Subcutaneous adipose tissue (tissue), 4 donors: ENCODE data around the gene ACADL. TPM values are rescaled to one million over a fixed set of nuclear protein-coding genes. Genes with fewer than 3 reads are reported as not detected.

Experiments used
- total RNA-seq, 4 donors: library from RNA; depleted of rRNA; stranded (reverse); fragments of >200 nt; gene quantifications; one replicate each; pipeline ENCODE4 v1.1.0, GENCODE V29; 2016
- TF ChIP-seq, protein P1 (sequence below): fragments of 450-650 bp; IDR thresholded peaks from one replicate; pipeline ENCODE4 v1.5.1; 2016; ENCODE audit warnings: low read depth, mild to moderate bottlenecking, control low read depth, antibody characterized with exemption, moderate library complexity

ACADL gene
- total RNA-seq, 4 donors from 2014 or later = 15.3 to 41.8 (median 21.7) TPM

DNA sequence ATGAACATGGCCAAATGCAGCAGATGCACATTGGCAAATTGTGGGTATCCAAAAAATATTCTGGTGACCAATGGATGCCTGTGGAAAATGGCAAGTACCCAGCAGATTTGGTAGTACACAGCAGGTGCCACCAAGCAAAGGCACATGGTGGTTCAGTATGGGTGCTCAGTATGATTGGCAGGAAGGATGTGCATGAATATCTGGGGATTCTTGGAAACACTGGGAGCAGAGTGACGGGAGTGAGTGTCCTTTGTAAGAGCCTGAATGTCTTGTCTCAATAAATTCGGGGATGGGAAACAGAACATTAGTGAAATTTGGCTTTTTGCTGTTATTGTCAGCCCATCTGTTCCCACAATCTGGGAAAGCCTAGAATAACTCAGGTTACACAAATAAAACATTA, 36.8 kb upstream of the ACADL start:
- TF ChIP-seq, protein P1, sequence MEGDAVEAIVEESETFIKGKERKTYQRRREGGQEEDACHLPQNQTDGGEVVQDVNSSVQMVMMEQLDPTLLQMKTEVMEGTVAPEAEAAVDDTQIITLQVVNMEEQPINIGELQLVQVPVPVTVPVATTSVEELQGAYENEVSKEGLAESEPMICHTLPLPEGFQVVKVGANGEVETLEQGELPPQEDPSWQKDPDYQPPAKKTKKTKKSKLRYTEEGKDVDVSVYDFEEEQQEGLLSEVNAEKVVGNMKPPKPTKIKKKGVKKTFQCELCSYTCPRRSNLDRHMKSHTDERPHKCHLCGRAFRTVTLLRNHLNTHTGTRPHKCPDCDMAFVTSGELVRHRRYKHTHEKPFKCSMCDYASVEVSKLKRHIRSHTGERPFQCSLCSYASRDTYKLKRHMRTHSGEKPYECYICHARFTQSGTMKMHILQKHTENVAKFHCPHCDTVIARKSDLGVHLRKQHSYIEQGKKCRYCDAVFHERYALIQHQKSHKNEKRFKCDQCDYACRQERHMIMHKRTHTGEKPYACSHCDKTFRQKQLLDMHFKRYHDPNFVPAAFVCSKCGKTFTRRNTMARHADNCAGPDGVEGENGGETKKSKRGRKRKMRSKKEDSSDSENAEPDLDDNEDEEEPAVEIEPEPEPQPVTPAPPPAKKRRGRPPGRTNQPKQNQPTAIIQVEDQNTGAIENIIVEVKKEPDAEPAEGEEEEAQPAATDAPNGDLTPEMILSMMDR = no peak

DNA sequence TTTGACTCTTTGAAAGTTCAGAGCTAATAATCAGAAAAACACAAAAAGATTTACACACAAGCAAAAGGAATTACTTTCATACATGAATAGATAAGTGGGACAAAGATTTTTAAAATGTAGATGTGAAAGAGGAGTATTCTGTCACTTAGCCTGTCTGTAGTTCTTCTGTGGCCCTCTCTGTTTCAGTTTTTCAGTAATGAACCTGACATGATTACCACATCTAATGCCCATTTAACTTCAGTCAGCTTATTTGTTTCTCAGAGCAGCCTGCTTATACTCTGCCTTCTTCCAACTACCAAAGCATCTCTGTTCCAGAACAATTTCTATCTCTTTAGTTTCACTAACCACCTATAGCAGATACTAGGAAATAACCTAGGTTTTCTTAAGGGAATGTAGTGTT, 34.4 kb upstream of the ACADL start:
- TF ChIP-seq, protein P1 = no peak

DNA sequence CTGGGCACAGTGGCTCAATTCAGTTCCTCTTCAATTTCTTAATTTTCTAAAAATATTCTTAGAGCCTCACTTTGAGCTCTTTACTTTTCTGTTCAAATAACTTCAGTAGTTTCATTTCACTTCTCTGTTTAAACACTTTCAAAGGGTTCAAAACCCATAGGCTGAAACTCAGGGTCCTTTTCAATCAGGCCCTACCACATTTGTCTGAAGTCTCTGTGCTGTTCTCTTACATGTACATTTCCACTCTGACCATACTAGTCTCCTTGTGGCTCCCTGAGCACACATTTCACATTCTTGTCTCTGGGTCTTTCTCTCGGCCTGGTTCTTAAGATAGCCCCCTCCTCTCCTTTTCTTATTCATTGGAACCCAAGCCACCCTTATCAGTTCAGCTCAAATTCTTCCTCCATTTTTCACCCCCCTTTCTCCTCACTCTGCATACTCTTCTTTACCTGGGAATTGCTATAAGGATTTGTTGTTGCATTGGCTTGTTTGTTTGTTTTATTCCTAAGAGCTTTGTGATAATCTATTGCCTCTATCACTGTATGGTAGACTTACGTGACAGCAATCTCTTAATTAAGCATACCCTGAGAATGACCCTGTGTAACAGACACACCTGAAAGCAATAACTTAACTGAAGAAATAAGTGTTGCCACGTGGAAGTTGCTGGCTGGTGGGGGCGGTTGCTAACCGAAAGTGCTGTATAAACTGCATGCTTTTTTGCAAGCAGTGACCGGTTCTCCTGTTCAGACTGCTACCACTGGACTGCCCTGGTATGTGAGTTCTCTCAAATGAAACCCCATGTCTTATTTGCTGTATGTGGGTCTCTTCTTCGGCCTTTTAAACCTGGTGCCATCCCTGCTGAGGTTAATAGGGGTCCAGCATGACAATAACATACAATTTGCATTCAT, 27.7 kb upstream of the ACADL start:
- TF ChIP-seq, protein P1 = no peak

DNA sequence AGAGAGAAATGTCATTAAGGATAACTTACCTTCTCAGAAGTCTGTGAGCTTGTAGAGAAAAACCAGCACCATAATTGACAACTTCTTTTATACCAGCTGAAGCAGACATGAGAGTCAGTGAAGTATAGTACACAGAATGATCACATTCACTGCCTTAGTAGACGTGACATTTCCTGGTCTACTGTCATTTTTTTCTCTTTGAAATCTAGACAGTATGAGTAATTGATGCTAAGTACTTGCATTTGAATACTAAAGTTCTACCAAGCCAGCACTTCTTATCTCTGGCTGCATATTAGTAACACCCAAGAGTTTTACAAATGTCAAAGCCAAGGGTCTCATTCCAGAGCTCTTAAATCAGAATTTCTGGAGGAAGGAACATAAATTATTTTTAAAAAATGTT, 25.4 kb upstream of the ACADL start:
- TF ChIP-seq, protein P1 = no peak

DNA sequence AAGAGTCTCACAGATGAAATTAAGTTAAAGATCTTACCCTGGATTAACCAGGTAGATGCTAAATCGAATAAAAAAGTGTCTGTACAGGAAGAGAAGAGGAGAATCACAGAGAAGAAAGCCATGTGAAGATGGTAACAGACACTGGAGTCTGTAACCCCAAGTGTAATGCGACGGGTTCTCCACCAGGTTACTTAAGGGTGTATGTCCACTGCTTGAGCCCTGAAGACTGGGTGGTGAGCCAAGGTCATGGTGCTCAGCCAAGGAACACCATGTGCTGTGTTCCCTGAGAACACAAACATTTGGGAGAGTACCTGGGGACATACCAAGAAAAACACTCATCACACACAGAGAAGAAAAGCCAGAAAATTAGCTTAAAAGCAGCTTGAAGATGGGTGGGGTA, 8.2 kb upstream of the ACADL start:
- TF ChIP-seq, protein P1 = no peak

DNA sequence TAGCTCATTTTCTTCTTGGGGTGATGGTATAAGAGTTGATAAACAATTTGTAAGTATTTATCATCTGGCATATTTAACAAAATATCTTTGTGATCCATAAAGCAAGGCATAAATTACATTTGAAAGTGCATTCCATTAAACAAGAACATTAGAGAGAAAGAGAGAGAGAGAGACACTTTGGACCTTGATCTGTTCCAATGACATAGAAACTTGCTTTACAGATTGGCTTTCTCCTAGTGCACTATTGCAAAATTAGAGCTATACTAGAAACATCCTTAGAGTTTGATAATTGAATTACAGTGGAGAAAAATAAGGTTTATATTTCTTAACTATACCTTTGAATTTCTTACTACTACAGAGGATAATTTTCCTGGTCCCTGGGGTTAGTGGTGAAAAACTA, 5.7 kb upstream of the ACADL start:
- TF ChIP-seq, protein P1 = no peak

DNA sequence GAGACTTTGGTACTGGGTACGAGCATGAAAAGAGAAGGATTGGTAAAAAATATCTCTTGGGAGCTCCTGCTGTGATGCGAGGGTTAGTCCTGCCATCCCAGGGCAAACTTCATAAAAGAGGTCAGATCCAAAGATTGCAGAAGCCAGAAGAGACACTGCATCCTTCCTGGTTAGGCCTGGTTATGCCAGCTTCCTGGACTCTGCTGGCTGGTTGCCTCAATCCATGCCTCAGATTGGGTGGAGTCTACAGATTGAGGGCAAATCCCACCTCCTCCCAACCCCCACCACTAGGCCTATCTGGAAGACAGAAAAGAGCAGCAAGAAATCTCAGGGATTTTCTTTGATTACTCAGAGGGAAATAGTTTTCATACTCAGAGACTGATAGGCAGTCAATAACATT, 5.3 kb upstream of the ACADL start:
- TF ChIP-seq, protein P1 = no peak
